Adipocyte (in vitro differentiated cells): Measurements from ENCODE around the gene PSMB7.

Experiments
- DNase-seq: peaks from one replicate; pipeline ENCODE4 v3.0.0-alpha.2; 2015; ENCODE audit warnings: low read depth
- H3K27me3 ChIP-seq: replicated peaks from 2 replicates; pipeline ENCODE4 v1.7.0; 2013; ENCODE audit warnings: mild to moderate bottlenecking, low read length, moderate library complexity; ENCODE audit not compliant: control insufficient read depth, insufficient read depth
- H3K36me3 ChIP-seq: 2 replicates; pipeline ENCODE4 v1.7.0; 2013; ENCODE audit warnings: low read length, mild to moderate bottlenecking, moderate library complexity; ENCODE audit not compliant: control insufficient read depth, insufficient read depth, severe bottlenecking
- H3K4me1 ChIP-seq: 2 replicates; pipeline ENCODE4 v1.7.0; 2013; ENCODE audit warnings: mild to moderate bottlenecking, low read length, moderate library complexity; ENCODE audit not compliant: control insufficient read depth, insufficient read depth
- H3K4me3 ChIP-seq: 2 replicates; pipeline ENCODE4 v1.7.0; 2013; ENCODE audit warnings: mild to moderate bottlenecking, low read length, moderate library complexity
- H3K9ac ChIP-seq: 2 replicates; pipeline ENCODE4 v1.7.0; 2013; ENCODE audit warnings: mild to moderate bottlenecking, low read length, moderate library complexity
- H3K9me3 ChIP-seq: 2 replicates; pipeline ENCODE4 v1.7.0; 2013; ENCODE audit warnings: mild to moderate bottlenecking, low read length, moderate library complexity; ENCODE audit not compliant: control insufficient read depth

PSMB7 gene

GRCh38 chr9:124312290-124313265 is 102.7 kb downstream of the PSMB7 start:
- H3K9me3 ChIP-seq = no peaks in the 10 kb centered on the region
- no peaks in the 10 kb centered on the region for H3K27me3 ChIP-seq
- H3K36me3 ChIP-seq = peaks cover 87% of the 10 kb centered on the region
- no peak overlapping the region for H3K9ac ChIP-seq
- H3K4me3 ChIP-seq = no peak overlapping the region
- H3K4me1 ChIP-seq = peaks cover 18% of the 10 kb centered on the region
- DNase-seq = no peak

GRCh38 chr9:124311283-124311682 is 104.0 kb downstream of the PSMB7 start:
- no peak for DNase-seq
- Histone ChIP-seq H3K9ac (no peak overlapping the region), H3K36me3 (peaks cover 77% of the 10 kb centered on the region), H3K4me1 (peaks cover 25% of the 10 kb centered on the region), H3K27me3 (no peaks in the 10 kb centered on the region), H3K9me3 (no peaks in the 10 kb centered on the region), H3K4me3 (no peak overlapping the region)

GRCh38 chr9:124309667-124310084 is 105.6 kb downstream of the PSMB7 start:
- DNase-seq = peak; percentile 93
- Histone ChIP-seq H3K4me1 (peaks cover 33% of the 10 kb centered on the region), H3K4me3 (no peak overlapping the region), H3K36me3 (peaks cover 65% of the 10 kb centered on the region), H3K27me3 (no peaks in the 10 kb centered on the region), H3K9me3 (no peaks in the 10 kb centered on the region), H3K9ac (no peak overlapping the region)

GRCh38 chr9:124308606-124309491 is 106.4 kb downstream of the PSMB7 start:
- Histone ChIP-seq H3K36me3 (peaks cover 65% of the 10 kb centered on the region), H3K9ac (no peak overlapping the region), H3K9me3 (no peaks in the 10 kb centered on the region), H3K4me3 (no peak overlapping the region), H3K4me1 (peaks cover 33% of the 10 kb centered on the region), H3K27me3 (no peaks in the 10 kb centered on the region)
- DNase-seq = no peak

GRCh38 chr9:124307379-124308030 is 107.7 kb downstream of the PSMB7 start:
- Histone ChIP-seq H3K36me3 (peaks cover 65% of the 10 kb centered on the region), H3K27me3 (no peaks in the 10 kb centered on the region), H3K4me3 (no peak overlapping the region), H3K9me3 (no peaks in the 10 kb centered on the region), H3K4me1 (peaks cover 33% of the 10 kb centered on the region), H3K9ac (no peak overlapping the region)
- no peak for DNase-seq

GRCh38 chr9:124306098-124306735 is 109.0 kb downstream of the PSMB7 start:
- H3K36me3 ChIP-seq = peaks cover 68% of the 10 kb centered on the region
- DNase-seq = peak; percentile 85

GRCh38 chr9:124304285-124304684 is 111.0 kb downstream of the PSMB7 start:
- H3K9me3 ChIP-seq = no peaks in the 10 kb centered on the region
- H3K4me3 ChIP-seq = no peak overlapping the region
- peaks cover 30% of the 10 kb centered on the region for H3K4me1 ChIP-seq
- H3K36me3 ChIP-seq = peaks cover 52% of the 10 kb centered on the region
- no peaks in the 10 kb centered on the region for H3K27me3 ChIP-seq
- no peak for DNase-seq
- H3K9ac ChIP-seq = no peak overlapping the region

More at GRCh38 chr9:124306098-124306735, 109.0 kb downstream of the PSMB7 start:
- H3K27me3 ChIP-seq = no peaks in the 10 kb centered on the region
- no peak overlapping the region for H3K4me3 ChIP-seq
- no peaks in the 10 kb centered on the region for H3K9me3 ChIP-seq
- H3K9ac ChIP-seq = peak overlapping the region; percentile 37
- peaks cover 33% of the 10 kb centered on the region for H3K4me1 ChIP-seq

GRCh38 chr9:124303762-124304161 is 111.5 kb downstream of the PSMB7 start:
- H3K9ac ChIP-seq = no peak overlapping the region
- peaks cover 30% of the 10 kb centered on the region for H3K4me1 ChIP-seq
- peaks cover 46% of the 10 kb centered on the region for H3K36me3 ChIP-seq
- no peak overlapping the region for H3K4me3 ChIP-seq
- DNase-seq = no peak
- no peaks in the 10 kb centered on the region for H3K27me3 ChIP-seq
- H3K9me3 ChIP-seq = no peaks in the 10 kb centered on the region
